OCI-LY7 (cell line): ENCODE data around the gene KRTAP1-1. TPM values are rescaled to one million over a fixed set of nuclear protein-coding genes. Genes with fewer than 3 reads are reported as not detected.

ENCODE experiments used
- BruUV-seq: library from RNA; stranded (reverse); fragments of 400-500 nt; replicated peaks from 2 replicates; lab custom pipeline; 2021; lab: Mats Ljungman, UMichigan
- CTCF ChIA-PET: fragments of 300-600 bp; sonication (Branson Sonifier 250); formaldehyde crosslinking; loops from one replicate; lab custom pipeline; 2022; ENCODE audit warnings: antibody characterized with exemption; ENCODE audit not compliant: unreplicated experiment; lab: Charles Lee
- POLR2A ChIA-PET: fragments of 300-600 bp; sonication (Branson Sonifier 250); formaldehyde crosslinking; loops from one replicate; lab custom pipeline; 2022; ENCODE audit warnings: antibody characterized with exemption; lab: Charles Lee
- DNase-seq: peaks from one replicate; pipeline ENCODE4 v3.0.0-alpha.2; 2015; ENCODE audit warnings: low spot score
- H2AFZ ChIP-seq: fragments of 200-600 bp; sonication (generic), shearing (Covaris generic); 2 replicates; pipeline ENCODE4 v1.6.1; 2014; ENCODE audit warnings: mild to moderate bottlenecking, antibody characterized with exemption, low read length, moderate library complexity
- H3K27ac ChIP-seq: fragments of 200-600 bp; sonication (generic); 2 replicates; pipeline ENCODE4 v1.5.1; 2014; ENCODE audit warnings: mixed run types, low read depth, mild to moderate bottlenecking, moderate library complexity, low read length, inconsistent platforms; ENCODE audit not compliant: poor library complexity, severe bottlenecking
- H3K36me3 ChIP-seq: fragments of 200-600 bp; sonication (generic); 2 replicates; pipeline ENCODE4 v1.6.1; 2014; ENCODE audit warnings: mild to moderate bottlenecking, antibody characterized with exemption, low read length, moderate library complexity, mixed read lengths; ENCODE audit not compliant: insufficient read depth
- H3K4me1 ChIP-seq: fragments of 200-600 bp; sonication (generic); 2 replicates; pipeline ENCODE4 v1.5.1; 2014; ENCODE audit warnings: mild to moderate bottlenecking, low read length; ENCODE audit not compliant: insufficient read depth, poor library complexity, severe bottlenecking
- H3K4me2 ChIP-seq: fragments of 200-600 bp; sonication (generic); 2 replicates; pipeline ENCODE4 v1.6.1; 2014; ENCODE audit warnings: mild to moderate bottlenecking, low read length
- H3K4me3 ChIP-seq: fragments of 200-600 bp; sonication (generic); 2 replicates; pipeline ENCODE4 v1.5.1; 2014; ENCODE audit warnings: mild to moderate bottlenecking, low read depth, low read length; ENCODE audit not compliant: poor library complexity, severe bottlenecking
- H3K79me2 ChIP-seq: fragments of 200-600 bp; sonication (generic); 2 replicates; pipeline ENCODE4 v1.6.1; 2016; ENCODE audit warnings: low read depth, mild to moderate bottlenecking, low read length, moderate library complexity, mixed read lengths; ENCODE audit not compliant: insufficient read depth
- H3K9me2 ChIP-seq: fragments of 200-600 bp; sonication (generic); 2 replicates; pipeline ENCODE4 v1.6.1; 2016; ENCODE audit warnings: mild to moderate bottlenecking, low read length, mixed read lengths; ENCODE audit not compliant: insufficient read depth
- H3K9me3 ChIP-seq: fragments of 200-600 bp; sonication (generic); 2 replicates; pipeline ENCODE4 v1.6.1; 2014; ENCODE audit warnings: mild to moderate bottlenecking, mixed run types, low read length, mixed read lengths
- H4K20me1 ChIP-seq: fragments of 200-600 bp; sonication (generic); 2 replicates; pipeline ENCODE4 v1.6.1; 2014; ENCODE audit warnings: mild to moderate bottlenecking, antibody characterized with exemption, low read length, moderate library complexity, mixed read lengths; ENCODE audit not compliant: insufficient read depth
- CTCF ChIP-seq: fragments of 200-600 bp; sonication (generic); conservative IDR thresholded peaks from 2 replicates; pipeline ENCODE4 v1.5.1; 2014; ENCODE audit warnings: mild to moderate bottlenecking, antibody characterized with exemption, low read length, moderate library complexity, mixed read lengths
- EZH2phosphoT487 ChIP-seq: fragments of 200-600 bp; sonication (generic); IDR thresholded peaks from 2 replicates; pipeline ENCODE4 v1.6.1; 2018; ENCODE audit warnings: low read depth, borderline replicate concordance, mild to moderate bottlenecking, mixed run types, antibody characterized with exemption, low read length, moderate library complexity, mixed read lengths
- intact Hi-C: fragments of 100-400 bp; cut with micrococcal nuclease; formaldehyde crosslinking; loops from one replicate; pipeline ENCODE4 v1.10.0; 2022; ENCODE audit not compliant: unreplicated experiment
- total RNA-seq, 2 experiments: library from RNA; depleted of rRNA in 1 of 2; stranded (reverse); fragments of >200 nt in 1 of 2; shearing (Covaris generic) in 1 of 2; gene quantifications; 2 replicates each; pipeline ENCODE4 v1.2.3, GENCODE V29; 2014 to 2022

The KRTAP1-1 gene
- total RNA-seq, 2 experiments from 2014 or later, result not detected

- TF ChIP-seq CTCF, result no peak
- TF ChIP-seq EZH2phosphoT487, result no peak
- no peaks in the 10 kb centered on the region for H3K79me2 ChIP-seq
- no peak for DNase-seq
- no peaks in the 10 kb centered on the region for H3K9me3 ChIP-seq
- no peak overlapping the region for H2AFZ ChIP-seq
- CTCF ChIA-PET, result no interaction called here
- no peak overlapping the region for H3K4me2 ChIP-seq
- no peaks in the 10 kb centered on the region for H3K4me1 ChIP-seq
- H3K4me3 ChIP-seq, result no peak overlapping the region
- no peak overlapping the region for H3K27ac ChIP-seq
- POLR2A ChIA-PET, result no interaction called here
- no TSS peak for BruUV-seq
- intact Hi-C loops, result no loop called here
- H3K36me3 ChIP-seq, result no peaks in the 10 kb centered on the region
- H3K9me2 ChIP-seq, result no peaks in the 10 kb centered on the region
- no peaks in the 10 kb centered on the region for H4K20me1 ChIP-seq
Observed at GRCh38 chr17:41082626-41083025, 41.4 kb upstream of the KRTAP1-1 start.

GRCh38 chr17:41076788-41077187 lies 35.5 kb upstream of the KRTAP1-1 start:
- DNase-seq, result no peak
- no peaks in the 10 kb centered on the region for H3K79me2 ChIP-seq
- H3K9me2 ChIP-seq, result no peaks in the 10 kb centered on the region
- H3K4me2 ChIP-seq, result no peak overlapping the region
- ChIA-PET POLR2A (no interaction called here), CTCF (no interaction called here)
- no peaks in the 10 kb centered on the region for H4K20me1 ChIP-seq
- intact Hi-C loops, result no loop called here
- no peak for TF ChIP-seq CTCF
- no peak overlapping the region for H3K27ac ChIP-seq
- no peak overlapping the region for H2AFZ ChIP-seq
- H3K9me3 ChIP-seq, result no peaks in the 10 kb centered on the region
- no peaks in the 10 kb centered on the region for H3K4me1 ChIP-seq
- H3K36me3 ChIP-seq, result no peaks in the 10 kb centered on the region
- no TSS peak for BruUV-seq
- H3K4me3 ChIP-seq, result no peak overlapping the region

GRCh38 chr17:41073676-41074075 lies 32.4 kb upstream of the KRTAP1-1 start:
- TF ChIP-seq EZH2phosphoT487 (no peak), CTCF (no peak)
- BruUV-seq, result no TSS peak
- Histone ChIP-seq H3K4me3 (no peak overlapping the region), H3K27ac (no peak overlapping the region), H3K9me3 (no peaks in the 10 kb centered on the region), H3K36me3 (no peaks in the 10 kb centered on the region), H3K9me2 (no peaks in the 10 kb centered on the region), H3K4me2 (no peak overlapping the region), H3K4me1 (no peaks in the 10 kb centered on the region), H4K20me1 (no peaks in the 10 kb centered on the region), H2AFZ (no peak overlapping the region), H3K79me2 (no peaks in the 10 kb centered on the region)
- POLR2A ChIA-PET, result no interaction called here
- CTCF ChIA-PET, result no interaction called here
- DNase-seq, result no peak
- intact Hi-C loops, result no loop called here
